NCI-H510A (cell line): ENCODE results near the gene LMO1.

Experiments used
- DNase-seq: peaks from one replicate; lab custom pipeline; 2025; lab: John Stamatoyannopoulos, UW

The LMO1 gene

DNA sequence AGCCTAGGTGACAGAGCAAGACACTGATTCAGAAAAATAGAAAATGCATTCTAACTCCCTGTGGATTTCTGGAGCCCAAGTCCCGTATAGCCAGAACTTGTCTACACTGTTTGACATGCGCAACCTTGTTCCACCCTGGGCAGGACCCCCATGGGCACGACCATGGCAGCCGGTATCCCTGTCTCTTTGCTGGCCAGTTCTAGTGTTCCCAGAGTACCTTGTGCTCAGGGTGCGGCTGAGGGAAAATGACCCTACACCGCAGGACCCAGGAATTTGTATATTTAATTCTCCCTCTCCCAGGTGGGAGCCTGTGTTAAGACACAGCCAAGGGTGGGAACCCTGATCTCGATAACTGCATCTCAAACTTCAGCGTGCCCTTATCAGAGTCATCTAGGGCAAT lies 58.1 kb downstream of the LMO1 start:
- no peak for DNase-seq

DNA sequence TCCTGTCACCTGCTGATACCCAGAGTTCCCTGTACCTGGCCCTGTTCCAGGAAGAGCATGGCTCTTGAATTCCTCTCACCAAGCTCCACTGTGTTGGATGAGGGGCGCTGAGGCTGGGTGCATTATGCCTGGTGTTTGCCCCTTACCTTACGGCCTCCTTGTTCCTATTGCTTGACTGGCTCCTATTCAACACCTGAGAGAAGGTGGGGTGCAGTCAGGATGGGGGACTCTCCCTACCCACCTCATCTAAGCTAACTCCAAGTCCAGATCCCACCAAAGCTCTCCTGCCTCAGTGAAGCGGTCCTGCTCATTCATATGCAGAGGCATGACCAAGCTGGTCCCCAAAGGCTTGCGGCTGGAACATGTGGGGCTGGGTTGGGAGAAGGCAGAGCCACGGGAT lies 59.1 kb downstream of the LMO1 start:
- no peak for DNase-seq

DNA sequence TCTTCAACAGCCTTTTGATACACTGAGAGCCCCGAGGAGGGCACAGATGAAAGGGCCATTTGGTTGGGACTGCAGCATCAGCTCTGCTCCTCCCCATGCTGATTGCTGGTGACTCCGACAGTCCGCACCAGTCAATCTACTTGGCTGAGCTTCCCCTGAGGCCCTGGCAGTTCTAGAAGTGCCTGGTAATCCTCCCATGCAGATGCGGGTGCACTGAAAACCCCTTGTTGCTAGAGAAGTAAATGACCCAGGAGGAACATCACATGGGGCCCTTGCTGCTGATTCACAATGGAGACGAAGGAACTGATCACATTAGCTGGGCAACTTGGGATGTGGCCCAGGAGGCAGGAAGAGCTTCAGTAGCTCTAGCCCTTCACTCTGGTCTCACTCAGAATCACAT lies 59.7 kb downstream of the LMO1 start:
- DNase-seq: no peak

DNA sequence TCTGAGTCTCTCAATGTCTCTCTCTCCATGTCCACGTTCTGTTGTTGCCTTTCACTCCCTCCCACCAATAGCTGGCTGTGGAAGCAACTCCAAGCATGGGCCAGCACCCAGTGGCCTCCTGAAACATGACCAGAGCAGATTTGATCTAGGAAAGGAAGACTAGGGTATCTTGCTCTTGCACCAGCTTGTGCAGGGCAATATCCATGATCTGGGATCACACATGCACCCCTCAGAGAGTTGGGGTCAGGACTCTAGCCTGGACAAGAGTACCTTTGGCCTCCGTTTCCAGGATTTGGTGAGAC lies 60.3 kb downstream of the LMO1 start:
- DNase-seq: no peak

DNA sequence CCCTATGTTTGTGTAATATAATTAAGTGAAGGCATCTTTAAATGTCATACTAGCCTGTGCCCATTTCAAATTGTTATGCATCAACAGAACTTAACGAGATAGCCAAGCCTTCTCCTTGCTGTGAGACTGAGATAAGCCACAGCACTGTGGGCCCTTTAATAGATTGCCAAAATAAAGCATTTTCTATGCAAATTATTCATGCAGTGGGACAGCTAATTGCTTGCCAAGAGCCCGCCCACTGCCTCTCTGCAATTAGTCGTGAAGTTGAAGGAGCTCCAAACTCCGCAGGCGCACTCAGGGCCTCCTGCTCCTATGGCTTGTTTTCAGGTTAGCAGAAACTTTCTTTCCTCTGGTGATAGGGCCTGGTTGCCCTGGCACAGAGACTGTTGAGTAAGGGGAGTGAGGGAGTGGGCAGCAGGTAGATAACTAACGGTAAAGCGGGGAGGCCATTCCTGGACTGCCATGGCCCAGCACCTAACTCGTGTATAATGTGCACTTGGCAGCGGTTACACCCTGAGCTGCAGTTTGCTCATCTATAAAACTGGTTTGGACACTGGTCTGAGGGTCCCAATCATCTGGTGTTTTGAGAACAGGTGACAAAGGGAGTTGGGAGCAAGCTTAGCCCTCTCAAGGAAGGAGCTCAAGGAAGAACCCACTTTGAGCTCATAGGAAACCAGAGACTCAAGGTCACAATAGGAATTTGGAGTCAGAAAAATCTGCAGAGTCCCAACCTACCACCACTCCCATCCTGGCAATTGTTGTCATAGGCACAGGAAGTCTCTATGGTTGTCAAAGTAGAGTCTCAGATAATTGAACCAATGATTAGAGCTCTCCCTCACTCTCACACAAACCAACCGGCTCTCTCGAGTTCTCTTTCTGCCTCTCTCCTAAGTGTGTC lies 60.9 kb downstream of the LMO1 start:
- no peak for DNase-seq

DNA sequence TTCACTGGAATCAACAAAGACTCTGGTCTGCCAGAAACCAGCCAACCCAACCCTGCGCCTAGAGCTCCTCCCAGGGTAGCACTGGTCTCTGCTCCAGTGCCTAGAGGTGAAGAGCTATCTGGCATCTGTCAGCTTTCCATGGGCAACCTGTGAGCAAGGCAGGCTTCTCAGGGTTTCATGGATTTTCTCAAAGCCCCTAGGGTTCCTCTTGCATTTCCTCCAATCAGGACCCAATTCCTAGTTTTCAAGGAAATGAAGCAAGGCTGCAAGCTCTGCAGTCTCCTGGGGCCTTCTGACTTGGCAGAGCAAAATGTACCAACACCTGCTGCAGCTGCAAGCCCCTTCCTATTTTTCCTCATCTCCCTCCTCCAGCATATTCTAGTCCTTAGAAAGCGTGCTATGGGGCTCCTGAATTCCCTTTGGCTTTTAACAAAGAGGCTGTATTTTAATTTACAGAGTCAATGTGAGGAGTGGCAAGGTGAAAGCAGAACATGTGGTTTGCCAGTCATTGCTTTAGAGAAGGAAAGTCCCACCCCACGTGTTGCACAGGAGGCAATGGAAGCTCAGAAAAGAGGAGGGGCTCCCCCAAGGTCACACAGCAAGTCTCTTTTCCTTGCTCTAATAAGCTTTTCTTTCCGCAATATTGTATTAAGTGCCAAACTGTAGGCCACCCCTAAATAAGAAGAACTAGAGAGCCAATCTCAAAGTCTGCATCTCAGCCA lies 61.9 kb downstream of the LMO1 start:
- DNase-seq: no peak

DNA sequence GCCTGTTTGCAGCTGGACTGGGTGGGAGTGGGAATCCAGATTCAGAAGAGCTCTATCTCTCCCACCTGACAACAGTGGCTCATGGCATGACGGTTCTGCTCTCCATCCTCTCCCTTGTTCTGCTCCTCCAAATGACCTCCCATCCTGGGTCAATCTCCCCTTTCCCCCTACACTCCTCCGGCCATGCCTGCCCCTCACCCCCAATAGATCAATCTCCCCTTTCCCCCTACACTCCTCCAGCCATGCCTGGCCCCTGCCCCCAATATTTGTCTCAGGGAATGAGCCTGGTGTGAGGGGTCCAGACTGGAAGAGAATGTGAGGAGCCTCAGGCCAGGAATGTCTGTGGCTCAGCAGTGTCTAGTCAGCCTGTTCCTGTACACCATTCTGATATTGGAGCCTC lies 64.0 kb downstream of the LMO1 start:
- no peak for DNase-seq

DNA sequence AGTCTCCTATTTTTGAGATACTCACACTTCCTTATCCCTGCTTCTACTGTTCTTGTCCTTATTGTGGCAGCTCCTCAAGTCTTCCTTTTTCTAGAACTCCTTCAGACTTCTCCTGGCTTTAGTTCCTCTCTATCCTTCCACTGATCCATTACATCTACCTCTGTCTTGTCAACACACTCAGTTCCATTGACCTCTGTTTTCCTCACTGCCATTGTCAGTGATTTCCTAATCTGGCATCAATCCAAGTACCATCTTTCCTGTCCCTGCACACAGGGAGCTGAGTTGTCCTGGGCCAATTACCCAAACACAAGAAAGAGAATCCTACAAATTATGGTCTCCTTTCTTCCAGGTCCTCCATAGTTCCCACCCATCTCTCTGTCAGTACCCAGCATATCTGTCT lies 66.9 kb downstream of the LMO1 start:
- no peak for DNase-seq

DNA sequence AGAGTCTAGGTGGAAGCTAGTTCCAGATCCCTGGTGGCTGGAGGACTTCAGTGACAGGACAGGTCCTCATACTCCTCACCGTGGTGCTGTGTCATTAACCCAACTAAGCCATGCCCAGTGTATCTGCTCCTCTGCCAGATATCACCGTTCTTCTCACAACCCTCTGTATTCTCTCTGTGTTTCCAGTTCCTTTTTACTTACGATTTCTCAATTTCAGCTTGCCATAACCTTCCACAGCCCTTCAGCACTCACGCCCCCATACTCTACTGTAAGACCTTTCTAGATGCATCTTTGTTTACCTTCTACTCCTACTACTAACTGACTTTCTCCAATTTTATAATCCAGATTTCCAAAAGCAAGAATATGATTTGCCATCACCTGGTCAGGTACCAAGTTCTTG lies 68.7 kb downstream of the LMO1 start:
- no peak for DNase-seq

DNA sequence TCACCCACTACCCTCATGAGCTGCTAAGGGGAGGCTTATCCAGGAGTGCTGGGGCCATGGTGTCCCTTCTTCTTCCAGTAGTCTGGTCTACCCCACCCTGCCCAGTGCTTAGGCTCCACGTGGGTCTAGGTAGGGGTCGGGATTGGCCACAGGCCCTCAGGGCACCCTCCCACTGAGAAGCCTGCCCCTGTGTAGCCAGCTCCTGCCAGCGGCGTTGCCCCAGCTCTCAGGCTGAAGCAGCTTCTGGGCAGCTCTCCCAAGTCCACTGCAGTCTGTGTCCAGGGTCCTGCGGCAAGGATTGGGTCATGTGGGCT lies 70.8 kb downstream of the LMO1 start:
- DNase-seq: no peak

DNA sequence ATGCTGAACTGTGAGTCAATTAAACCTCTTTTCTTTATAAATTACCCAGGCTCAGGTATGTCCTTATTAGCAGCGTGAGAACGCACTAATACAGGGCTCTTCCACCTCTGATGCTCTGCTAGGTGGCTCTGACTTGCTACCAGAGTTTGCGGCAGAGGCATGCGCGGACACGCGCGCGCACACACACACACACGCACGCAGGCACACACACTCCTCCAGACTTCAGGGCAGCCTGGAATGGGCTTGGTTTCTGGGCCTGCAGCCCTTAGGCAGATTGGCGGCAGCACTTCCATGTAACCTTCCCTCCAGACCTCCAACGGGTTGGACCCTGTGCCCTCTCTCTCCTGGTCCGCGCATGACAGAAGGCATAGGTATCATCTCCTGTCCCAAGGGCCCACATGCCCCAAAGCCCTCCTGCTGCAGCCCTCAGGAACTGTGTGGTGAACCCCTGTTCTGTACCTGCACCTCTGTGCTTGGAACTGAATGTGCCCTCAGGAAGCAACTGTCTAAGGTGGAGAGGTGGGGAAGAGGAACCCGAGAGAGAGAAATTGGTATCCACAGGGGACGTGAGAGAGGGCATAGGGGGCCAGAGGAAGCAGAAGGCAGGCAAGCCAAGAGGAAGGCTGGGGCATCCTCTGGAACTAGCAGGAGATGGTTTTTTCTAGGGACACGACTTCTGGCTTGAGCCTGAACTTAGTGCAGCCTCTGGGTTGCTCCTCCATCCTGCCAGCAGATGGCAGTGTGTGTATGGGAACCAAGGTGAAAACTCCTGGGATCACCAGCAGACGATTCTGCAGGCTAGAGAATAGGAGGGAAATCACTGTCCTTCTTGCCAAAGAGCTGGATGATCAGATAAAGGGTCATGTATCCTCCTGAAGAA lies 71.4 kb downstream of the LMO1 start:
- DNase-seq: no peak

DNA sequence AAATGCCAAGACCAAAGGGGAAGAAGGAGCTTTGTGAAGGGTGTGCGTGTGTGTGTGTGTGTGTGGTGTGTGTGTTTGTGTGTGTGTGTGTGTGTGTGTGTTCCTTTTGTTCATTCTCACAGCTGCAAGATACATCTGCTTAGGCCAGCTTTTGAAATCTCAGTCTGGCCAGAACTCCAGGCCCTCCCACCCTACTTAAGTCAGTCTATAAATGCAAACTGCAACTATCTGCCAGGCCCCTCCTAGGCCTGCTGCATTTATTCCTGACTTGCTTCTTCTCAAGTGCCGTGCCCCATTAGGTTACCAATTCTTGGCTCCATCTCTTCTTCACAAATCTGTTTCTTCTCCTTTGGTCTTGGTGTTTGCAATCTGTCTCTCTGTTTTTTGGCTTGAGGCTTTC lies 73.2 kb downstream of the LMO1 start:
- no peak for DNase-seq

DNA sequence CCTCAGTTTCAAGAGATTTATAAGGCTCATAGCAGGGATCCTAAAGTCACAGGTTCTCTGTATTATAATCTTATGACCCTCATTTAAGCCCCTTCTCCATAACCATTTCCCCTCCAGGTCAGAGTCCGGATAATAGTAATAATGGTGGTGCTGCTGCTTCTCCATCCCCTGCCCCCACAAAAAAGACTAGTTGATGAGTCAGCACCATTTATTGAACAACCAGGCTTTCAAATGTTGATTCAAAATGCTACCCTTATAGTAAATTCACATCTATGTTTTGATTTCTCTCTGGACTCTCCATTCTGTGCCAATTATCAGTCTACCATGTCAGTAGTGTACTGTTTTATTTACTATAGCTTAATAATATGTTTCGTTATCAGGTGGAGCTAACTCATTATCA lies 77.2 kb downstream of the LMO1 start:
- no peak for DNase-seq

DNA sequence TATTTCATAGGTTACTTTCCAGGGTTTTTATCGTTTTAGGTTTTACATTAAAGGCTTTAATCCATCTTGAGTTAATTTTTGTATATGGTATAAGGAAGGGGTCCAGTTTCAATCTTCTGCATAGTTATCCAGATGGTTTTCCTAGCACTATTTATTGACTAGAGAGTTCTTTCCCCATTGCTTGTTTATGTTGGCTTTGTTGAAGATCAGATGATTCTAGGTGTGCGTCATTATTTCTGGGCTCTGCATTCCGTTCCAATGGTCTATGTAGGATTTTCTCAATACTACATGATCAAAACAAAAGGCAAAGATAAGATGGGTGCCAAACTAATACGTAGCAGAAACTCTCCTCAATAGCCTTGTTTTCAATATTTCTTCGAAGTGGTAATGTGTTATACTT lies 80.6 kb downstream of the LMO1 start:
- no peak for DNase-seq

DNA sequence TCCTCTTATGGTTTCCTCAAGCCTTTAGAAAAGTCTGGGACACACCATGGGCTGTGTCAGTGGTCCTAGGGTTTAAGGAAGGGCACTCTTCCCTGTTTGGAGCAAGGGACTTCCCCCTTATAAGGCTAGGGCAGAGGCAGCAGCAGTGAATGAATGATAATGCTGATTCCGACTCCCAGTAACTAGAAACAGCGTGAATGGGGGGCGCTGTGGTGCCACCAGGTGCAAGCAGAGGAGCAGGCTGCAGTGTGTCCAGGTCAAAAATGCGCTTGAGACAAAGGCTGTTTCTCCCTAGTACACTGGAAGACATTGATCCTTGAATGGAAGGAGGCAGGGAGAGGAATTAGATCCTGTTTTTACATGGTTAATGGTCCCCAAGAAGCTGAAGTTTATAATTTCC lies 83.2 kb downstream of the LMO1 start:
- DNase-seq: no peak

DNA sequence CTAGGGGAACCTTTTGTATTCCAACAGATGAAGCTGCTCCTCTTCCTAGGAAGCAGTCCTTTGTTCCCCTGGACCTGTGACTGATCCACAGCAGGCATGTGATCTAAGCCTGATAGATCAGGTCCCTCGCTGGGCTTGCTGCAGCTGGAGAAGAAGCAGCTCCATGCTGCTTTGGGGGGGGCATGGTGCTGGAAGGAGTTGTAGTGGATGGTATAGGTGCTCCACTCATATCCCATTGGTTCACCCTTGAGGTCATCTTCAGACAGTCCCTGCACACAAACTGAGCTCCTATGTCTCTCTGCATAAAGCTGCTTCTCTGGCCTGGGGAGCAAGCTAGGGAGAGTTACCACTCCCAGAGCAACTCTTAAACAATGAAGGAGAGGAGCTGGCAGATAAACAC lies 85.4 kb downstream of the LMO1 start:
- no peak for DNase-seq

DNA sequence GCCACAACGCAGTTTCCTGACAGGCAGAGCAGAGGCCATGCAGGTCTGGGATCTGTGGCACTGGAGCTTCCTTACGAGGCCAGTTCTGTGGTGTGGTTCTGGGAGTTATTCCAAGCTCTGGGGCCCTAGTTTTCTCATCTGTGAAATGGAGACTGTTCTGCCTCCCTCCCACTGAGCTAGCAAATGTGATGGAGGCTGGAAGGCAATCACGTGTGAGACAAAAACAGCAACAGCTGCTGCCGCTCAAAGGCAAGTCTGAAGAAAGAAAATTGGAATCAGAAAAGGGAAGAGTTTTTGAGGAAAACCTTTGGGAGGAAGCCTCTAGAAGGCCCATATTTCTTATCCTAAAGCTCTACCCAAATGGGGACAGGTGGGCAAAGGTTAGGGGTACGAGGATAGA lies 86.5 kb downstream of the LMO1 start:
- DNase-seq: no peak
